Gastroesophageal sphincter (tissue), 2 donors: ENCODE results near the gene BMP2K.

ENCODE experiments used
- POLR2A ChIP-seq, 2 donors: fragments of 450-650 bp; IDR thresholded peaks; one replicate each; pipeline ENCODE4 v1.6.1; 2017; ENCODE audit warnings: antibody characterized with exemption in 2 of 2, mild to moderate bottlenecking in 2 of 2, moderate library complexity in 1 of 2
- POLR2AphosphoS5 ChIP-seq: sonication (generic); formaldehyde crosslinking; IDR thresholded peaks from one replicate; pipeline ENCODE4 v1.6.1; 2017; ENCODE audit warnings: antibody characterized with exemption

DNA sequence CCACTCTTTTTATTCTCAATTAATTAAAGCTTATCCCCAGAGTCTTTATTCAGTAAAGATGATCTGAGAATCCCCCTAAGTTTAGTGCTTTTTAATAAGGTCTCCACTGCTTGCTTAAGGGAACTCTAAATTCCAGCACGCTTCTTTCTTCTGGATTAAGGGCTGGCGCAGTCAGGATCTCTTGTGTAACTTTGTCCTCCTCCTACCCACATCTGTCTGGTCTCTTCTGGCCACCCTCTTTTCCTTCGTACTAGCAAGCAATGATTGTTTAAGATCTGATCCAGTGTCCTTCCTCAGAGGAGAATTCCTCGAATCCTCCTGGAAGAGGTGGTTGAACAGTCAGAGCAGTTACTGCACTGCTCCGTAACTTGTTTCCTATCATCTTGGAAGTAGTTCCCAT is 177.1 kb downstream of the BMP2K start:
- TF ChIP-seq POLR2A (IDR thresholded peaks at IDR 0.05) (no peak), POLR2AphosphoS5 (no peak)
